Measurements from ENCODE around the gene TNNT3. TPM values are rescaled to one million over a fixed set of nuclear protein-coding genes. Genes with fewer than 3 reads are reported as not detected.

Gene TNNT3
- total RNA-seq, 1 donor from 2014 or later: 30.7 TPM

DNA sequence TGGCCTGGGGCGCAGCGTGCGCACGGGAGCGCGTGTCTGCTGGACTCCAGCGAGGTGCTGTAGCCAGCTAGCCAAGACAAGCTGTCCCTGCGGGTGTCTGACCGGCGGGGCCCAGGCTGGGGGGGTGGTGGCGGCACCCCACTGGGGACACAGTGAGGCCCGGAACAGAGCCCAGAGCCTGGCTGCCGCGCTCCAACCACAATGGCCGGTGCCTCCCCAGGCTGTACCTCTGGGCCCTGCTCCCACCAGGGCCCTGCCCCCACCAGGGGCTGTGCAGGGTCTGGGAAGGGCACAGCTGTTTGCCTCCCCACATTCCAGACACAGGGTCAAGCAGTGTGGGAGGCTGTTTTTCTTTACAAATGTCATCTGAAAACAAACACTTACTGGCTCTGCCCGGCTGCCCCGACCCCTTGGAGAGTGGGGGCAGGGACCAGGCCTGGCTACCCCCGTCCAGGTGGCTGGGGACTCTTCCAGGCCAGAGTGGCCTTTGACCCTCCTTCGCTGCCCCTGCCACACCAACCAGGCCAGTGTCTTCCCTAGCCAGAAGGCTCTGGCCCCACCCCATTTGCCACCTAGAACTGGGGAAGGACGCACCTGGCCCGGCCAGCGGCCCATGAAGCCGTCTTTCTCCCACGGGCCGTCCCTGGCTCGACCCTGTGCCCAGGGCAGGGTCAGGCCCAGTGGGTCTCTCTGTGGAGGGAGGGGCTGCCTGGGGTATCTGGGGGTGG is 63.5 kb downstream of the TNNT3 start:
- no peaks in the 10 kb centered on the region for H3K27me3 ChIP-seq (ENCODE audit: low read depth)
- TF ChIP-seq, protein P1, sequence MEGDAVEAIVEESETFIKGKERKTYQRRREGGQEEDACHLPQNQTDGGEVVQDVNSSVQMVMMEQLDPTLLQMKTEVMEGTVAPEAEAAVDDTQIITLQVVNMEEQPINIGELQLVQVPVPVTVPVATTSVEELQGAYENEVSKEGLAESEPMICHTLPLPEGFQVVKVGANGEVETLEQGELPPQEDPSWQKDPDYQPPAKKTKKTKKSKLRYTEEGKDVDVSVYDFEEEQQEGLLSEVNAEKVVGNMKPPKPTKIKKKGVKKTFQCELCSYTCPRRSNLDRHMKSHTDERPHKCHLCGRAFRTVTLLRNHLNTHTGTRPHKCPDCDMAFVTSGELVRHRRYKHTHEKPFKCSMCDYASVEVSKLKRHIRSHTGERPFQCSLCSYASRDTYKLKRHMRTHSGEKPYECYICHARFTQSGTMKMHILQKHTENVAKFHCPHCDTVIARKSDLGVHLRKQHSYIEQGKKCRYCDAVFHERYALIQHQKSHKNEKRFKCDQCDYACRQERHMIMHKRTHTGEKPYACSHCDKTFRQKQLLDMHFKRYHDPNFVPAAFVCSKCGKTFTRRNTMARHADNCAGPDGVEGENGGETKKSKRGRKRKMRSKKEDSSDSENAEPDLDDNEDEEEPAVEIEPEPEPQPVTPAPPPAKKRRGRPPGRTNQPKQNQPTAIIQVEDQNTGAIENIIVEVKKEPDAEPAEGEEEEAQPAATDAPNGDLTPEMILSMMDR (IDR thresholded peaks at IDR 0.05; ENCODE audit: borderline replicate concordance): no peak
- no peaks in the 10 kb centered on the region for H3K9me3 ChIP-seq (replicated peaks)
- H3K27ac ChIP-seq (replicated peaks): no peak overlapping the region
- DNase-seq: no peak
- H3K36me3 ChIP-seq: no peaks in the 10 kb centered on the region
- no peaks in the 10 kb centered on the region for H3K4me1 ChIP-seq
- H3K4me3 ChIP-seq: no peak overlapping the region
- intact Hi-C loops (cut with micrococcal nuclease): no loop called here

DNA sequence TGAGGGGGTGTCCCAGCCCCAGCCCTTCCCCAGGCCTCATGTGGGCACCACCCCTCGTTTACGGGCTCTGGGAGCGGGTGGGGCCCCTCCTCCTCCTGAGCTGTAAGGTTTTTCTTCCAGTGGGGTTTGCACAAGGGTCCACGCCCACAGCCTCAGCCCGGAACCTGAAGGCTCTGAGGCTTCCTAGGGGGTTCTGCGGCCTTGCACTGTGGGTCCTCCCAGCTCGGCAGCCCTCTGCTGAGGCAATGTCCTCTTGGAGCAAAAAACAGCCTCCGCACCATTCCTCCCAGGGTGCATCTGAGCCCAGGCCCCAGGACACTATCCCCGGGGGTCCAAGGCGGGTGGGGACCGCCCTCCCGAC is 64.1 kb downstream of the TNNT3 start:
- TF ChIP-seq, protein P1 (IDR thresholded peaks at IDR 0.05; ENCODE audit: borderline replicate concordance): no peak
- no peaks in the 10 kb centered on the region for H3K36me3 ChIP-seq
- H3K4me3 ChIP-seq: no peak overlapping the region
- H3K4me1 ChIP-seq: no peaks in the 10 kb centered on the region
- no peak for DNase-seq
- H3K27me3 ChIP-seq (ENCODE audit: low read depth): no peaks in the 10 kb centered on the region
- H3K9me3 ChIP-seq (replicated peaks): no peaks in the 10 kb centered on the region
- H3K27ac ChIP-seq (replicated peaks): no peak overlapping the region
- intact Hi-C loops (cut with micrococcal nuclease): no loop called here

DNA sequence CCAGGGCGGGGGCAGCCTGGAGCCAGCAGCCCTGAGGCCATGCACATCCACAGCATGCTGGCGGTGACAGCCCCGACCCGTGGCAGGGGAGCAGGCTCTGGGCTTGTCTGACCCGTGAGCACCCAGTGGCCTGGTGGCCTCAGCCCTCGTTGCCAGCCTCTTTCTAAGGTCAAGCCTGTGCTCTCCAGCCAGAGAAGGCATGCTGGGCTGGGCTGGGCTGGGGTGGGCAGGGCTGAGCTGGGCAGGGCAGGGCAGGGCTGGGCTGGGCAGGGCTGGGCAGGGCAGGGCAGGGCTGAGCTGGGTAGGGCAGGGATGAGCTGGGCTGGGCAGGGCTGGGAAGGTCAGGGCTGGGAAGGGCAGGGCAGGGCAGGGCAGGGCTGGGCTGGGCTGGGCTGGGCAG is 67.5 kb downstream of the TNNT3 start:
- Histone ChIP-seq H3K36me3 (no peaks in the 10 kb centered on the region), H3K27me3 (ENCODE audit: low read depth) (no peaks in the 10 kb centered on the region), H3K4me3 (no peak overlapping the region), H3K4me1 (no peaks in the 10 kb centered on the region), H3K9me3 (replicated peaks) (no peaks in the 10 kb centered on the region), H3K27ac (replicated peaks) (no peak overlapping the region)
- intact Hi-C loops (cut with micrococcal nuclease): no loop called here
- TF ChIP-seq, protein P1 (IDR thresholded peaks at IDR 0.05; ENCODE audit: borderline replicate concordance): no peak
- DNase-seq: no peak

DNA sequence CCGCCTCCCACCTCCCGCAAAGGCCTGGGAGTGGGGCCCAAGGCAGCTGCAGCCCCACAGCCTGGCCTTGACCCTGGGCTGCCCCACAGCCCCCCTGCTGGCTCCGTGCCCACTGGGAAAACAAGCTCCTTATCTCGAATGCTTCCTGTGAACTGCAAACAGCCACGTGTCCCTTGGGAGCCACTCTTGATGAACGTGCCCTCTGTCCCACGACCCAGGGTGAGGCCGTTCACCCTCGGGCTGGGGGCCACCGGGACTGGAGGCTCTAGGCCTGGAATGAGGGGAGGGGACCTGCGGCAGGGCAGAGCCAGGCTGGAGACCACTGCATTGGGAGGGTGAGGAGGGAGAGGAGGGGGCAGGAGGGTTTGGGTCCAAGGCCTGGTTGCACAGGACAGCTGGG is 68.7 kb downstream of the TNNT3 start:
- no peaks in the 10 kb centered on the region for H3K9me3 ChIP-seq (replicated peaks)

More for the DNA sequence above, 68.7 kb downstream of the TNNT3 start:
- TF ChIP-seq, protein P1 (IDR thresholded peaks at IDR 0.05; ENCODE audit: borderline replicate concordance): no peak
- Histone ChIP-seq H3K27ac (replicated peaks) (no peak overlapping the region), H3K4me3 (no peak overlapping the region), H3K36me3 (no peaks in the 10 kb centered on the region), H3K4me1 (no peaks in the 10 kb centered on the region), H3K27me3 (ENCODE audit: low read depth) (no peaks in the 10 kb centered on the region)
- no peak for DNase-seq
- intact Hi-C loops (cut with micrococcal nuclease): no loop called here

Small RNA genes lying within 50 kb of the gene (microRNA-seq; reads per million reads assigned to microRNA genes)
- gene MIR7847: not detected

Other genes starting within 250 kb of the TNNT3 start
- gene KRTAP5-6, start 222.5 kb upstream of the TNNT3 start, total RNA-seq: not detected
- gene IFITM10, start 169.1 kb upstream of the TNNT3 start, total RNA-seq: 0.58 TPM
- gene CTSD, start 155.8 kb upstream of the TNNT3 start, total RNA-seq: 831 TPM
- gene SYT8, start 84.7 kb upstream of the TNNT3 start, total RNA-seq: not detected
- not detected for gene TNNI2, start 80.7 kb upstream of the TNNT3 start, total RNA-seq
- gene LSP1, start 66.6 kb upstream of the TNNT3 start, total RNA-seq: 19.7 TPM
- gene PRR33, start 27.8 kb upstream of the TNNT3 start, total RNA-seq: 2.4 TPM
- gene MRPL23, start 27.6 kb downstream of the TNNT3 start, total RNA-seq: 93.6 TPM
- gene H19, start 78.1 kb downstream of the TNNT3 start, total RNA-seq: 634 TPM
- 75.0 TPM for gene IGF2, start 219.7 kb downstream of the TNNT3 start, total RNA-seq
- gene INS, start 241.5 kb downstream of the TNNT3 start, total RNA-seq: not detected